PC-9 (cell line): ENCODE measurements around the gene PFN2.

Source experiments
- CTCF ChIP-seq: fragments of 200-600 bp; sonication (generic); conservative IDR thresholded peaks from 2 replicates; pipeline ENCODE4 v1.6.1; 2017; ENCODE audit warnings: mixed run types, antibody characterized with exemption, mild to moderate bottlenecking, moderate library complexity
- EZH2 ChIP-seq: fragments of 200-600 bp; sonication (generic); IDR thresholded peaks from 2 replicates; pipeline ENCODE4 v1.8.0; 2017; ENCODE audit warnings: antibody characterized with exemption, low read depth

DNA sequence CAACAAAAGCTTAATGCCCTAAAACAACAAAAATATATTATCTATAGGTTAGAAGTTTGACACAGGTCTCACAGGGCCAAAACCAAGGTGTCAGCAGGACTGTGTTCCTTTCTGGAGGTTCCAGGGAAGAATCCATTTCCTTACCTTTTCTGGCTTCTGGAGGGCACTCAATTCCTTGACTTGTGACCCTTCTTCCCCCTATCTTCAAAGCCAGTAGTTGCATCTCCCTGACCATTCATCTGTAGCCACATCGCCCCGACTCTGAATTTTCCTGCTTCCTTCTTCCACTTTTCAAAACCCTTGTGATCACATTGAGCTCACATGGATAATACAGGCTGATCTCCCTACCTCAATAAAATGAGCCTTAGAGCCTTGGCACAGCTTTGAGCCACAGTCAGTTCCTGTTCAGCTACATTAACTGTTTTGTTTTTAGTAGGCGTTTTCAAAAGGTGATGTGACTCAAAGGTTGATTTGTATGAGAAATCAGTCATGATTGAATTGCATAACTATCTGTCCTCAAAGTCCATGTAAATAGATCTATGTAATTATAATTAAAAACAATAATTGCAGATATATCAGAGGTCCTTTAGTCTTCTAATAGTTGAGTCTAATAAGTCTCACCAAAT lies 12.4 kb downstream of the PFN2 start:
- TF ChIP-seq CTCF = no peak
- no peak for TF ChIP-seq EZH2
